Naive thymus-derived CD4-positive, alpha-beta T cell (primary cell): ENCODE results near the gene TRAPPC10. TPM values are rescaled to one million over a fixed set of nuclear protein-coding genes. Genes with fewer than 3 reads are reported as not detected.
A peak's percentile ranks its signal among the peaks of the same experiment; 100 is the strongest.
"Not testable (repeated sequence)": the region's sequence is repeated elsewhere in the genome, so short reads cannot be mapped to it uniquely, and the experiment has no call there.

Source experiments
- ATAC-seq: fragments of 150-1000 bp; cut with Tn5 transposase; 2 replicates; pipeline ENCODE4 v1.10.0; 2021; ENCODE audit warnings: mild to moderate bottlenecking, moderate library complexity
- CTCF ChIA-PET: fragments of 350-600 bp; sonication (Branson Sonifier 250); formaldehyde crosslinking; loops from one replicate; lab custom pipeline; 2021; ENCODE audit warnings: antibody characterized with exemption; lab: Charles Lee
- POLR2A ChIA-PET: fragments of 350-600 bp; sonication (Branson Sonifier 250); formaldehyde crosslinking; loops from one replicate; lab custom pipeline; 2021; ENCODE audit warnings: antibody characterized with exemption, inconsistent platforms; lab: Charles Lee
- DNase-seq, 9 donors: peaks; one replicate each; pipeline versions ENCODE4 v3.0.0 to v3.0.0-alpha.2; 2020 to 2022; ENCODE audit warnings: mixed read lengths in 1 of 9
- H3K27ac ChIP-seq: one replicate; pipeline ENCODE4 v1.7.0; 2013; ENCODE audit warnings: mild to moderate bottlenecking, low read depth, low read length, moderate library complexity
- H3K27me3 ChIP-seq, 2 donors: one replicate each; pipeline ENCODE4 v1.7.0; 2013; ENCODE audit warnings: low read length in 2 of 2, mild to moderate bottlenecking in 2 of 2, moderate library complexity in 2 of 2; ENCODE audit not compliant: control insufficient read depth in 2 of 2, insufficient read depth in 2 of 2
- H3K36me3 ChIP-seq, 3 experiments: 1 replicate in 2 of 3; 2 replicates in 1 of 3; pipeline ENCODE4 v1.7.0; 2013; ENCODE audit warnings: low read length in 3 of 3, mild to moderate bottlenecking in 3 of 3, moderate library complexity in 1 of 3; ENCODE audit not compliant: insufficient read depth in 3 of 3, control insufficient read depth in 2 of 3
- H3K4me1 ChIP-seq, 2 donors: one replicate each; pipeline ENCODE4 v1.7.0; 2013; ENCODE audit warnings: low read length in 2 of 2, mild to moderate bottlenecking in 2 of 2, moderate library complexity in 1 of 2; ENCODE audit not compliant: control insufficient read depth in 2 of 2, insufficient read depth in 2 of 2
- H3K4me3 ChIP-seq: 2 replicates; pipeline ENCODE4 v1.7.0; 2013; ENCODE audit warnings: mild to moderate bottlenecking, low read length
- H3K9me3 ChIP-seq, 3 experiments: 1 replicate in 2 of 3; 2 replicates in 1 of 3; pipeline ENCODE4 v1.7.0; 2013; ENCODE audit warnings: low read length in 3 of 3; ENCODE audit not compliant: control insufficient read depth in 2 of 3
- H3K27ac Mint-ChIP-seq, 9 donors: one replicate each; pipeline ENCODE4 v1.8.0; 2020 to 2022; ENCODE audit warnings: mixed read lengths in 9 of 9, mild to moderate bottlenecking in 8 of 9, moderate library complexity in 5 of 9, inconsistent platforms in 2 of 9
- H3K27me3 Mint-ChIP-seq, 5 donors: one replicate each; pipeline ENCODE4 v1.8.0; 2021 to 2022; ENCODE audit warnings: mixed read lengths in 5 of 5, mild to moderate bottlenecking in 1 of 5
- H3K36me3 Mint-ChIP-seq, 5 donors: one replicate each; pipeline ENCODE4 v1.8.0; 2020 to 2022; ENCODE audit warnings: mixed read lengths in 5 of 5, mild to moderate bottlenecking in 3 of 5, inconsistent platforms in 1 of 5
- H3K4me1 Mint-ChIP-seq, 7 donors: one replicate each; pipeline ENCODE4 v1.8.0; 2020 to 2022; ENCODE audit warnings: mixed read lengths in 7 of 7, mild to moderate bottlenecking in 3 of 7, inconsistent platforms in 1 of 7
- H3K4me3 Mint-ChIP-seq, 10 donors: one replicate each; pipeline ENCODE4 v1.8.0; 2020 to 2022; ENCODE audit warnings: mild to moderate bottlenecking in 10 of 10, mixed read lengths in 10 of 10, moderate library complexity in 6 of 10, inconsistent platforms in 2 of 10
- H3K9me3 Mint-ChIP-seq, 11 donors: one replicate each; pipeline ENCODE4 v1.8.0; 2020 to 2022; ENCODE audit warnings: mixed read lengths in 11 of 11, mild to moderate bottlenecking in 4 of 11, inconsistent platforms in 1 of 11, moderate library complexity in 1 of 11
- intact Hi-C, 2 donors: fragments of 100-400 bp; cut with micrococcal nuclease; formaldehyde crosslinking; loops; one replicate each; pipeline ENCODE4 v1.15.1; 2023
- polyA plus RNA-seq, 2 donors: library from polyadenylated mRNA; unstranded; fragments of 300-500 nt; fragmentation: Illumina TruSeq; gene quantifications; one replicate each; pipeline ENCODE4 v1.2.3, GENCODE V29; 2021
- total RNA-seq, 6 experiments: library from RNA in 5 of 6; stranded (reverse) in 5 of 6; gene quantifications; 1 replicate in 5 of 6; 2 replicates in 1 of 6; pipeline ENCODE4 v1.2.3 and lab custom pipeline; 2021 to 2026

TRAPPC10 gene
- total and polyA plus RNA-seq, 7 experiments from 2014 or later = 15.6 to 119 (median 93.2) TPM

DNA sequence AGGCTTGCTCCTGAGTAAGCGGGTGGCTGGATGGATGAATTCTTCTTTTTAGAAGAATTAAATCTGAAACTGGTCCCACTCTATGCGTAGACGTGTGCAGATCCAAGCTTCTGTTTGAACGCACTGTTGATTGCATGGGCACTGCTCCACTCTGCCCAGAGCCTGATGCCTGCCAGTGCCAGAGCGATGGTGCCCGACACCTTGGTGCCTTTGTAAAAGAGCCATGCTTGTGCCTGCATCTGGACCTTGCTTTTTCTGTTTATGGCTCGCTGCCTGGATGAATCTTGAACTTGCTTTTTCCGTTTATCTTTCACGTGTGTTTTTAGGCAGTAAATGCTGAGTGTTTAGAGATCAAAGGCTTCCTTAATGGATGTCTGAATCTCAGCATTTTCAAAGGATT is 80.1 kb downstream of the TRAPPC10 start:
- ChIA-PET POLR2A (interaction anchor here (0.5 to 1.3 kb wide), 4 partner anchors 8 to 781 kb away, joined by 3 to 7 read pairs (median 4); partner anchors contain the start of gene PTTG1IP), CTCF (interaction anchor here (2.7 kb wide), 1 partner anchor 8 kb away, joined by 14 read pairs; no protein-coding TSS in a partner anchor)
- no peak for DNase-seq
- H3K27ac Mint-ChIP-seq = peak overlapping the region in 7 of 9 donors; percentile 26 to 75 (median 51)
- no peaks in the 10 kb centered on the region for H3K9me3 ChIP-seq
- intact Hi-C loops = no loop called here
- no peaks in the 10 kb centered on the region for H3K27me3 ChIP-seq
- peak overlapping the region in 1 of 10 donors; percentile 9 for H3K4me3 Mint-ChIP-seq
- H3K9me3 Mint-ChIP-seq = no peaks in the 10 kb centered on the region
- peaks cover 34 to 35% of the 10 kb centered on the region in 2 donors for H3K4me1 ChIP-seq
- H3K27ac ChIP-seq = no peak overlapping the region
- H3K4me1 Mint-ChIP-seq = peaks cover 31 to 49% (median 44%) of the 10 kb centered on the region in 7 donors
- H3K36me3 ChIP-seq = peaks cover 0 to 40% (median 7%) of the 10 kb centered on the region in 3 experiments
- no peak overlapping the region for H3K4me3 ChIP-seq
- H3K27me3 Mint-ChIP-seq = no peaks in the 10 kb centered on the region
- peaks cover 11 to 56% (median 32%) of the 10 kb centered on the region in 5 donors for H3K36me3 Mint-ChIP-seq
- no peak for ATAC-seq

DNA sequence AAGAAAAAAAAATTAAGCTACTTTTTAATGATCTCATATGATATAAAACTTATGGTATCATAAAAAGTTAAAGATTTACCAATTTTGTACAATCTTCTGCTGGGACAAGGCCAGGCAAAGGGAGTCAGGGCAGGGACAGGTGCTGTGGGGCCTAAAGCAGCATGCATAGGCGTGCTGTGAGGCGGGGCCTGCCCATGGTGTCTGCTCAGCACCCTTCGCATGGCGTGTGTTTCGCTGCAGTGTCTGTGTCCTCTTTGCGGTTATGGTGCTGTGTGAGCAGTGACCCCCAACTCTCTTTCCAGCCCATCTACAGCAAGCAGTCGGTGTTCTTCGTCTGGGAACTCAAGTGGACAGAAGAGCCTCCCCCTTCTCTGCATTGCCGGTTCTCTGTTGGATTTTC is 81.7 kb downstream of the TRAPPC10 start:
- CTCF ChIA-PET = interaction anchor here (2.7 kb wide), 1 partner anchor 10 kb away, joined by 14 read pairs; no protein-coding TSS in a partner anchor
- H3K27ac Mint-ChIP-seq = peak overlapping the region in 8 of 9 donors; percentile 12 to 68 (median 33)

DNA sequence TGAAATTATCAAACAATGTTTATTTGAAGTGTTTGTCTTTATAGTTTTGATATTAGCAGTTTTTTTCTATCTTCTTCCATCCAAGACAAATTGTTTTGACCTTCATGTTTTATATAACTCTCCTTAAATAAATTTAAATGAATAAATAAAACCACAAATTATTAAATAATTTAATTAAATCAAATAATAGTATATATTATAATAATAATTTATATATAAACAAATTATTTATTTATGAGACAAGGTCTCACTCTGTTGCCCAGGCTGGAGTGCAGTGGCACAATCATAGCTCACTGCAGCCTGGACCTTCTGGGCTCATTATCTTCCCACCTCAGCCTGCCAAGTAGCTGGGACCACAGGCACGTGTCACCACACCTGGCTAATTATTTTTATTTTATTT is 82.7 kb downstream of the TRAPPC10 start:
- no peaks in the 10 kb centered on the region for H3K27me3 ChIP-seq
- ChIA-PET POLR2A (interaction anchor here (1.9 kb wide), 1 partner anchor 11 kb away, joined by 6 read pairs; no protein-coding TSS in a partner anchor), CTCF (interaction anchor here (2.7 kb wide), 1 partner anchor 11 kb away, joined by 14 read pairs; no protein-coding TSS in a partner anchor)
- Mint-ChIP-seq H3K36me3 (peaks cover 4 to 32% (median 15%) of the 10 kb centered on the region in 5 donors), H3K4me1 (peaks cover 8 to 23% (median 18%) of the 10 kb centered on the region in 7 donors), H3K27me3 (no peaks in the 10 kb centered on the region), H3K4me3 (no peak overlapping the region), H3K27ac (peak overlapping the region in 6 of 9 donors; percentile 7 to 68 (median 38)), H3K9me3 (no peaks in the 10 kb centered on the region)
- H3K4me1 ChIP-seq = peaks cover 8 to 9% of the 10 kb centered on the region in 2 donors
- H3K4me3 ChIP-seq = no peak overlapping the region
- no peaks in the 10 kb centered on the region for H3K9me3 ChIP-seq
- ATAC-seq (no peak), DNase-seq (no peak)
- intact Hi-C loops = no loop called here
- H3K27ac ChIP-seq = no peak overlapping the region
- H3K36me3 ChIP-seq = peaks cover 0 to 30% (median 7%) of the 10 kb centered on the region in 3 experiments

More for the DNA sequence above, 81.7 kb downstream of the TRAPPC10 start:
- H3K9me3 Mint-ChIP-seq = no peaks in the 10 kb centered on the region
- no peak for ATAC-seq
- no peak overlapping the region for H3K4me3 ChIP-seq
- peaks cover 19 to 34% (median 28%) of the 10 kb centered on the region in 7 donors for H3K4me1 Mint-ChIP-seq
- H3K27me3 ChIP-seq = no peaks in the 10 kb centered on the region
- no peak overlapping the region for H3K4me3 Mint-ChIP-seq
- H3K36me3 Mint-ChIP-seq = peaks cover 11 to 43% (median 24%) of the 10 kb centered on the region in 5 donors
- H3K27me3 Mint-ChIP-seq = no peaks in the 10 kb centered on the region
- no peaks in the 10 kb centered on the region for H3K9me3 ChIP-seq
- no peak for DNase-seq
- intact Hi-C loops = no loop called here
- POLR2A ChIA-PET = interaction anchor here (0.6 to 1.9 kb wide), 4 partner anchors 8 to 276 kb away, joined by 3 to 6 read pairs (median 4); partner anchors contain the start of gene TRAPPC10
- H3K27ac ChIP-seq = no peak overlapping the region
- peaks cover 0 to 30% (median 7%) of the 10 kb centered on the region in 3 experiments for H3K36me3 ChIP-seq
- peaks cover 18 to 20% of the 10 kb centered on the region in 2 donors for H3K4me1 ChIP-seq

DNA sequence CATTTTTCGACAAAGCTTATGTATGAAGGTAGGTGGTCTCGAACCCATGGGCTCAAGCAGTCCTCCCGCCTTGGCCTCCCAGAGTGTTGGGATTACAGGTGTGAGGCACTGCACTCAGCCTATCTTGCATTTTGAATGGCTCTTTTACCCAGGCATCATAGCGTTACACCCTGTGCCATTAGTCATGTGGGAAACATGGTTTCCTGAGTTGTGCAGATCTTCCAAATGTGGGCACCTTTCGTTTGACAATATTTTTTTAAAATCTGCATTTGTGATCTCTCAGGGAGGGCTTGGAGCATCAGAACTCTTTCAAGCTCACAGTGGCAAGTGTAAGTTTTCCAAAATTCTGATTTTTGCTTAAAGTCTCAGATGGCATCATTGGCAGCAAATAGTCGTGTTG is 86.4 kb downstream of the TRAPPC10 start:
- intact Hi-C loops, ATAC-seq: not testable (repeated sequence)
- peaks cover 0 to 12% (median 6%) of the 10 kb centered on the region in 5 donors for H3K36me3 Mint-ChIP-seq

DNA sequence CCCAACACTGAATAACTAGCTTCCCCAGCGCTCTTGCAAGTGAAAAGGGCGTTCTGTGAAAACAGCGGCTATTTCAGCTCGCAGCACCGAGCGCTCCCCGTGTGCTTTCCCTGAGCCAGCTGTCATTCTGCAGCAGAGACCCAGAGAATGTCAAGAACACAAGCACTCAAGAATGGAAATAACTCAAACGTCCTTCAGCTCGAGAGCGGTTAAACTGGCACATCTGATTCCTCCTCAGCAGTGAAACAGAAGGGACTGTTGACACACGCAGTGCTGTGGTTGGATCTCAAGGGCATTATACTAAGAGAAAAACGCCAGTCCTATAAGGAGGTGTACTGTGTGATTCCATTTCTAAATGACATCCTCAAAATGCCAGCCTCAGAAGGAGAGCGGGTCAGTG is 86.9 kb downstream of the TRAPPC10 start:
- H3K9me3 ChIP-seq, ATAC-seq, H3K4me3 Mint-ChIP-seq, POLR2A ChIA-PET, H3K9me3 Mint-ChIP-seq, H3K27me3 Mint-ChIP-seq, H3K36me3 Mint-ChIP-seq, DNase-seq, H3K4me3 ChIP-seq, CTCF ChIA-PET, H3K27me3 ChIP-seq, H3K4me1 ChIP-seq, intact Hi-C loops, H3K36me3 ChIP-seq, H3K27ac Mint-ChIP-seq, H3K4me1 Mint-ChIP-seq, H3K27ac ChIP-seq: not testable (repeated sequence)

More for the DNA sequence above, 86.4 kb downstream of the TRAPPC10 start:
- H3K4me3 ChIP-seq, H3K27me3 ChIP-seq, H3K27me3 Mint-ChIP-seq, H3K4me1 Mint-ChIP-seq, CTCF ChIA-PET, H3K9me3 ChIP-seq, H3K9me3 Mint-ChIP-seq, H3K27ac Mint-ChIP-seq, H3K27ac ChIP-seq, H3K4me1 ChIP-seq, POLR2A ChIA-PET, DNase-seq, H3K4me3 Mint-ChIP-seq: not testable (repeated sequence)
- peaks cover 0 to 11% (median under 1%) of the 10 kb centered on the region in 3 experiments for H3K36me3 ChIP-seq

DNA sequence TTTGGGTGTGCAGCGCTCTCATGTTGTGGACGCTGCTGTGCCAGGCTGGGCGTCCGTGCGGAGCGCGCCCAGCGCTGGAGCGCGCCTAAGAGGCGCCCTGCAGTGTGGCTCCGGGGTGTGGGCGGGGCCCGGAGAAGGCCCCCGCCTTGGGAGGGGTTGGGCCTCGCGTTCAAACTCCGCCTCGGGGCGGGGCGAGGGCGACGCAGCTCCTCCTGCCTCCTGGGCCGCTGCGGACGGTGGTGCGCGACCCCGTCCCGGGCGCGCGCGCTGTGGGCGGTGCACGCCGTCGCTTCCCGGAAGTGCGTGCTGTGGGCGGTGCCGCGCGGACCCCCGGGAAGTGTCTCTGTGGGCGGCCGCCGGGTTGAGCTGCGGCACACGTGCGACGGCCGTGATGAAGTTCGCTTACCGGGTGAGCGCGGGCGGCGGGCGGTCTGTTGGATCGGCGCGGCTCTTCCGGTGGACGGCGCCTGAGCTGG is 95.0 kb downstream of the TRAPPC10 start, which contains the start of gene PWP2:
Gene PWP2, plus strand, starts transcription at position 374 of the 476 bp plus-strand sequence. Its CDS starts 18 bp downstream, at position 392.
- intact Hi-C loops, H3K4me1 ChIP-seq, H3K36me3 ChIP-seq, H3K27ac Mint-ChIP-seq, H3K9me3 ChIP-seq, POLR2A ChIA-PET, H3K36me3 Mint-ChIP-seq, H3K4me3 ChIP-seq, H3K27me3 ChIP-seq, H3K9me3 Mint-ChIP-seq, H3K4me1 Mint-ChIP-seq, CTCF ChIA-PET, H3K27me3 Mint-ChIP-seq: not testable (repeated sequence)
- H3K4me3 Mint-ChIP-seq = peak within 1 kb of the TSS in 6 of 10 donors; percentile 29 to 78 (median 46)
- H3K27ac ChIP-seq = peak within 1 kb of the TSS; percentile 41
- DNase-seq (peak; percentile 33 to 68 (median 54)), ATAC-seq (peak; percentile 98)
